CD4-positive, alpha-beta T cell (primary cell): ENCODE results near the gene PTPRK. TPM values are rescaled to one million over a fixed set of nuclear protein-coding genes. Genes with fewer than 3 reads are reported as not detected.

ENCODE experiments used
- ATAC-seq: fragments of 200-7000 bp; cut with Tn5 transposase; one replicate; pipeline ENCODE4 v1.10.0; 2022; ENCODE audit warnings: mild to moderate bottlenecking; ENCODE audit not compliant: poor library complexity
- CTCF ChIA-PET: fragments of 350-600 bp; sonication (Branson Sonifier 250); formaldehyde crosslinking; loops from one replicate; lab custom pipeline; 2021; ENCODE audit warnings: antibody characterized with exemption, inconsistent platforms; lab: Charles Lee
- POLR2A ChIA-PET: fragments of 350-600 bp; sonication (Branson Sonifier 250); formaldehyde crosslinking; loops from one replicate; lab custom pipeline; 2021; ENCODE audit warnings: antibody characterized with exemption, inconsistent platforms; lab: Charles Lee
- DNase-seq, 14 experiments: peaks; one replicate each; pipeline ENCODE4 v3.0.0-alpha.2; 2013 to 2020; ENCODE audit warnings: mixed read lengths in 2 of 14
- H3K27ac ChIP-seq, 2 donors: one replicate each; pipeline versions ENCODE4 v1.5.1 to v1.7.0; 2013; ENCODE audit warnings: low read length in 2 of 2, low read depth in 1 of 2, mild to moderate bottlenecking in 1 of 2
- H3K27me3 ChIP-seq, 2 experiments: 1 replicate in 1 of 2; 2 replicates in 1 of 2; pipeline versions ENCODE4 v1.6.1 to v1.7.0; 2013; ENCODE audit warnings: low read length in 2 of 2, control low read depth in 1 of 2, mild to moderate bottlenecking in 1 of 2, moderate library complexity in 1 of 2; ENCODE audit not compliant: insufficient read depth in 2 of 2, control insufficient read depth in 1 of 2
- H3K36me3 ChIP-seq: one replicate; pipeline ENCODE4 v1.6.1; 2013; ENCODE audit warnings: low read length, control low read depth; ENCODE audit not compliant: insufficient read depth
- H3K4me1 ChIP-seq: one replicate; pipeline ENCODE4 v1.6.1; 2013; ENCODE audit warnings: low read length, control low read depth; ENCODE audit not compliant: insufficient read depth
- H3K4me3 ChIP-seq: one replicate; pipeline ENCODE4 v1.5.1; 2013; ENCODE audit warnings: mild to moderate bottlenecking, low read length, moderate library complexity
- H3K9me3 ChIP-seq, 2 experiments: 1 replicate in 1 of 2; 2 replicates in 1 of 2; pipeline versions ENCODE4 v1.6.1 to v1.7.0; 2013; ENCODE audit warnings: low read length in 2 of 2, mild to moderate bottlenecking in 2 of 2, control low read depth in 1 of 2, moderate library complexity in 1 of 2; ENCODE audit not compliant: control insufficient read depth in 1 of 2, insufficient read depth in 1 of 2
- H3K27ac Mint-ChIP-seq: one replicate; pipeline ENCODE4 v1.8.0; 2020; ENCODE audit warnings: mixed read lengths
- H3K27me3 Mint-ChIP-seq: one replicate; pipeline ENCODE4 v1.8.0; 2021; ENCODE audit warnings: mixed read lengths
- H3K36me3 Mint-ChIP-seq: one replicate; pipeline ENCODE4 v1.8.0; 2021; ENCODE audit warnings: low read depth, mixed read lengths
- H3K4me1 Mint-ChIP-seq: one replicate; pipeline ENCODE4 v1.8.0; 2021; ENCODE audit warnings: low read depth, mixed read lengths
- H3K4me3 Mint-ChIP-seq: one replicate; pipeline ENCODE4 v1.8.0; 2020; ENCODE audit warnings: mild to moderate bottlenecking, mixed read lengths
- H3K9me3 Mint-ChIP-seq: one replicate; pipeline ENCODE4 v1.8.0; 2020; ENCODE audit warnings: mixed read lengths
- CTCF ChIP-seq: fragments of 200-600 bp; IDR thresholded peaks from one replicate; pipeline ENCODE4 v1.8.0; 2022; ENCODE audit warnings: antibody characterized with exemption, mild to moderate bottlenecking
- intact Hi-C, 2 experiments: fragments of 100-400 bp; cut with DNase I in 1 of 2; cut with micrococcal nuclease in 1 of 2; formaldehyde crosslinking; loops; one replicate each; pipeline versions ENCODE4 v1.15.1 to v1.9.0; 2023 to 2025; cut with DNase I, micrococcal nuclease
- total RNA-seq, 174 experiments: library from RNA in 2 of 174; stranded (reverse) in 2 of 174; gene quantifications; one replicate each; pipeline ENCODE4 v1.2.3 and lab custom pipeline; 2021 to 2026

PTPRK gene
- total RNA-seq, 2 experiments from 2014 or later = 8.4 to 10.3 TPM

- no peaks in the 10 kb centered on the region for H3K4me1 Mint-ChIP-seq
- intact Hi-C loops = no loop called here
- POLR2A ChIA-PET = no interaction called here
- no peaks in the 10 kb centered on the region for H3K27me3 ChIP-seq
- H3K27ac Mint-ChIP-seq = no peak overlapping the region
- H3K4me3 Mint-ChIP-seq = no peak overlapping the region
- DNase-seq (no peak), ATAC-seq (no peak)
- peaks cover 0 to 12% of the 10 kb centered on the region in 2 experiments for H3K9me3 ChIP-seq
- CTCF ChIA-PET = no interaction called here
- no peaks in the 10 kb centered on the region for H3K4me1 ChIP-seq
- TF ChIP-seq CTCF = no peak
- H3K9me3 Mint-ChIP-seq = peaks cover 11% of the 10 kb centered on the region
- H3K4me3 ChIP-seq = no peak overlapping the region
- H3K36me3 Mint-ChIP-seq = peaks cover 9% of the 10 kb centered on the region
- H3K27ac ChIP-seq = no peak overlapping the region
- no peaks in the 10 kb centered on the region for H3K27me3 Mint-ChIP-seq
- no peaks in the 10 kb centered on the region for H3K36me3 ChIP-seq
Measured at GRCh38 chr6:128376952-128377503, 143.4 kb downstream of the PTPRK start.

- POLR2A ChIA-PET = no interaction called here
- H3K36me3 Mint-ChIP-seq = no peaks in the 10 kb centered on the region
- no peaks in the 10 kb centered on the region for H3K27me3 ChIP-seq
- H3K4me1 ChIP-seq = no peaks in the 10 kb centered on the region
- H3K9me3 ChIP-seq = peaks cover 0 to 3% of the 10 kb centered on the region in 2 experiments
- H3K4me3 ChIP-seq = no peak overlapping the region
- intact Hi-C loops = no loop called here
- H3K27ac ChIP-seq = no peak overlapping the region
- H3K36me3 ChIP-seq = no peaks in the 10 kb centered on the region
- CTCF ChIA-PET = no interaction called here
- DNase-seq (no peak), ATAC-seq (no peak)
- no peak overlapping the region for H3K4me3 Mint-ChIP-seq
- no peak overlapping the region for H3K27ac Mint-ChIP-seq
- peaks cover 3% of the 10 kb centered on the region for H3K9me3 Mint-ChIP-seq
- no peaks in the 10 kb centered on the region for H3K27me3 Mint-ChIP-seq
- TF ChIP-seq CTCF = no peak
- no peaks in the 10 kb centered on the region for H3K4me1 Mint-ChIP-seq
Measured at GRCh38 chr6:128371136-128371535, 149.3 kb downstream of the PTPRK start.

- Histone ChIP-seq H3K4me3 (no peak overlapping the region), H3K27ac (no peak overlapping the region), H3K27me3 (no peaks in the 10 kb centered on the region), H3K4me1 (no peaks in the 10 kb centered on the region), H3K9me3 (no peaks in the 10 kb centered on the region), H3K36me3 (no peaks in the 10 kb centered on the region)
- Mint-ChIP-seq H3K4me1 (no peaks in the 10 kb centered on the region), H3K27me3 (no peaks in the 10 kb centered on the region), H3K4me3 (no peak overlapping the region), H3K9me3 (no peaks in the 10 kb centered on the region), H3K27ac (no peak overlapping the region), H3K36me3 (no peaks in the 10 kb centered on the region)
- no peak for TF ChIP-seq CTCF
- intact Hi-C loops = no loop called here
- ChIA-PET CTCF (no interaction called here), POLR2A (no interaction called here)
- DNase-seq (no peak), ATAC-seq (no peak)
Measured at GRCh38 chr6:128370072-128370471, 150.3 kb downstream of the PTPRK start.
